Measurements from ENCODE around the gene CAMSAP3. TPM values are rescaled to one million over a fixed set of nuclear protein-coding genes. Genes with fewer than 3 reads are reported as not detected.

CAMSAP3 gene
- total and polyA plus RNA-seq, 2 experiments from 2014 or later = 22.8 to 58.5 TPM

DNA sequence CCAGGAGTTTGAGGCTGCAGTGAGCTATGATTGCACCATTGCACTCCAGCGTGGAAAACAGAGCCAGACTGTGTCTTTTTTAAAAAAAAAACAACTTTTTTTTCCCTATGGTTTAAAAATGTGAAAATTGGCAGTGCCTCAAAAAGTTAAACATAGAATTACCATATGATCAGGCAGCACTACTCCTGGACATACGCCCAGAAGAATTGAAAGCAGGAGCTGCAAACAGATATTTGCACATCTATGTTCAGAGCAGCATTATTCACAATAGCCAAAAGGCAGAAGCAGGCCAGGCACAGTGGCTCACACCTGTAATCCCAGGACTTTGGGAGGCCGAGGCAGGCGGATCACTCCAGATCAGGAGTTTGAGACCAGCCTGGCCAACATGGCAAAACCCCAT, 69.4 kb downstream of the CAMSAP3 start:
- no peaks in the 10 kb centered on the region for H3K9me2 ChIP-seq (replicated peaks; ENCODE audit: insufficient read depth)
- H3K4me3 ChIP-seq = no peak overlapping the region
- no peaks in the 10 kb centered on the region for H3K36me3 ChIP-seq (replicated peaks; ENCODE audit: insufficient read depth, low read depth)
- TF ChIP-seq EZH2 (IDR thresholded peaks at IDR 0.05; ENCODE audit: borderline replicate concordance) (no peak), EZH2phosphoT487 (IDR thresholded peaks at IDR 0.05; ENCODE audit: low read depth, severe bottlenecking, unreplicated experiment) (no peak)
- TF ChIP-seq, protein P1, sequence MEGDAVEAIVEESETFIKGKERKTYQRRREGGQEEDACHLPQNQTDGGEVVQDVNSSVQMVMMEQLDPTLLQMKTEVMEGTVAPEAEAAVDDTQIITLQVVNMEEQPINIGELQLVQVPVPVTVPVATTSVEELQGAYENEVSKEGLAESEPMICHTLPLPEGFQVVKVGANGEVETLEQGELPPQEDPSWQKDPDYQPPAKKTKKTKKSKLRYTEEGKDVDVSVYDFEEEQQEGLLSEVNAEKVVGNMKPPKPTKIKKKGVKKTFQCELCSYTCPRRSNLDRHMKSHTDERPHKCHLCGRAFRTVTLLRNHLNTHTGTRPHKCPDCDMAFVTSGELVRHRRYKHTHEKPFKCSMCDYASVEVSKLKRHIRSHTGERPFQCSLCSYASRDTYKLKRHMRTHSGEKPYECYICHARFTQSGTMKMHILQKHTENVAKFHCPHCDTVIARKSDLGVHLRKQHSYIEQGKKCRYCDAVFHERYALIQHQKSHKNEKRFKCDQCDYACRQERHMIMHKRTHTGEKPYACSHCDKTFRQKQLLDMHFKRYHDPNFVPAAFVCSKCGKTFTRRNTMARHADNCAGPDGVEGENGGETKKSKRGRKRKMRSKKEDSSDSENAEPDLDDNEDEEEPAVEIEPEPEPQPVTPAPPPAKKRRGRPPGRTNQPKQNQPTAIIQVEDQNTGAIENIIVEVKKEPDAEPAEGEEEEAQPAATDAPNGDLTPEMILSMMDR (IDR thresholded peaks at IDR 0.05; ENCODE audit: poor library complexity) = no peak
- H3K27ac ChIP-seq = no peak overlapping the region
- WGBS (ENCODE audit: low lambda C conversion rate, missing lambda C conversion rate) = 78% methylated on average over 4 of the region's 4 CpGs
- no peak for DNase-seq (ENCODE audit: low spot score)
- no peaks in the 10 kb centered on the region for H3K9me3 ChIP-seq (ENCODE audit: low read depth)
- H3K27me3 ChIP-seq = peaks cover 18% of the 10 kb centered on the region
- no peaks in the 10 kb centered on the region for H3K4me1 ChIP-seq (ENCODE audit: insufficient read depth)
- no peak overlapping the region for H3K4me2 ChIP-seq
- no peak overlapping the region for H2AFZ ChIP-seq
- H3K79me2 ChIP-seq = no peaks in the 10 kb centered on the region
- no peaks in the 10 kb centered on the region for H4K20me1 ChIP-seq (ENCODE audit: insufficient read depth, poor library complexity, severe bottlenecking)

Small RNAs within 50 kb of the gene (microRNA-seq; reads per million reads assigned to microRNA genes)
- gene MIR6792 = 1.3 reads per million

Small RNAs within 50 kb of the gene (small RNA-seq; reads per million reads assigned to genes)
- gene MIR6792 = not detected

Other genes starting within 250 kb of the CAMSAP3 start
- gene ARHGEF18, start 246.9 kb upstream of the CAMSAP3 start, total RNA-seq = 43.0 and 50.3 TPM in 2 replicates
- gene ARHGEF18, start 246.9 kb upstream of the CAMSAP3 start, polyA plus RNA-seq = 35.9 and 36.7 TPM in 2 replicates
- 4.1 and 6.2 TPM in 2 replicates for gene PEX11G, start 106.8 kb upstream of the CAMSAP3 start, total RNA-seq
- gene PEX11G, start 106.8 kb upstream of the CAMSAP3 start, polyA plus RNA-seq = 10.3 and 10.6 TPM in 2 replicates
- 39.9 and 44.1 TPM in 2 replicates for gene ZNF358, start 79.8 kb upstream of the CAMSAP3 start, total RNA-seq
- gene ZNF358, start 79.8 kb upstream of the CAMSAP3 start, polyA plus RNA-seq = 37.8 and 43.4 TPM in 2 replicates
- 15.5 and 19.0 TPM in 2 replicates for gene MCOLN1, start 73.2 kb upstream of the CAMSAP3 start, total RNA-seq
- 55.5 and 60.5 TPM in 2 replicates for gene MCOLN1, start 73.2 kb upstream of the CAMSAP3 start, polyA plus RNA-seq
- 39.9 and 43.0 TPM in 2 replicates for gene PNPLA6, start 60.1 kb upstream of the CAMSAP3 start, total RNA-seq
- 49.7 and 50.5 TPM in 2 replicates for gene PNPLA6, start 60.1 kb upstream of the CAMSAP3 start, polyA plus RNA-seq
- 20.3 and 24.5 TPM in 2 replicates for gene XAB2, start 33.7 kb downstream of the CAMSAP3 start, total RNA-seq
- gene XAB2, start 33.7 kb downstream of the CAMSAP3 start, polyA plus RNA-seq = 19.6 and 19.9 TPM in 2 replicates
- gene PET100, start 33.9 kb downstream of the CAMSAP3 start, total RNA-seq = 18.1 and 29.4 TPM in 2 replicates
- 296 and 312 TPM in 2 replicates for gene PET100, start 33.9 kb downstream of the CAMSAP3 start, polyA plus RNA-seq
- not detected in 2 replicates for gene PCP2, start 37.9 kb downstream of the CAMSAP3 start, total RNA-seq
- 0.60 and 0.62 TPM in 2 replicates for gene PCP2, start 37.9 kb downstream of the CAMSAP3 start, polyA plus RNA-seq
- gene STXBP2, start 41.2 kb downstream of the CAMSAP3 start, total RNA-seq = 51.9 and 58.6 TPM in 2 replicates
- gene STXBP2, start 41.2 kb downstream of the CAMSAP3 start, polyA plus RNA-seq = 142 and 150 TPM in 2 replicates
- gene RETN, start 73.2 kb downstream of the CAMSAP3 start, total RNA-seq = not detected in 2 replicates
- gene RETN, start 73.2 kb downstream of the CAMSAP3 start, polyA plus RNA-seq = 0.74 TPM in 1 of 2 replicates, not detected in the other
- gene MCEMP1, start 81.2 kb downstream of the CAMSAP3 start, total RNA-seq = not detected in 2 replicates
- not detected in 2 replicates for gene MCEMP1, start 81.2 kb downstream of the CAMSAP3 start, polyA plus RNA-seq
- 64.6 and 80.4 TPM in 2 replicates for gene TRAPPC5, start 85.0 kb downstream of the CAMSAP3 start, total RNA-seq
- 175 and 187 TPM in 2 replicates for gene TRAPPC5, start 85.0 kb downstream of the CAMSAP3 start, polyA plus RNA-seq
- gene FCER2, start 106.3 kb downstream of the CAMSAP3 start, total RNA-seq = not detected in 2 replicates
- not detected in 2 replicates for gene FCER2, start 106.3 kb downstream of the CAMSAP3 start, polyA plus RNA-seq
- not detected in 2 replicates for gene CLEC4G, start 136.2 kb downstream of the CAMSAP3 start, total RNA-seq
- not detected in 2 replicates for gene CLEC4G, start 136.2 kb downstream of the CAMSAP3 start, polyA plus RNA-seq
- gene CD209, start 151.7 kb downstream of the CAMSAP3 start, total RNA-seq = not detected in 2 replicates
- gene CD209, start 151.7 kb downstream of the CAMSAP3 start, polyA plus RNA-seq = not detected in 2 replicates
- 0.07 and 0.80 TPM in 2 replicates for gene CLEC4M, start 167.4 kb downstream of the CAMSAP3 start, total RNA-seq
- not detected in 2 replicates for gene CLEC4M, start 167.4 kb downstream of the CAMSAP3 start, polyA plus RNA-seq
- 10.7 and 12.4 TPM in 2 replicates for gene EVI5L, start 234.4 kb downstream of the CAMSAP3 start, total RNA-seq
- gene EVI5L, start 234.4 kb downstream of the CAMSAP3 start, polyA plus RNA-seq = 11.5 and 13.1 TPM in 2 replicates

All from hepatocyte (in vitro differentiated cells).